Measurements from ENCODE around the gene PIGS.

DNA sequence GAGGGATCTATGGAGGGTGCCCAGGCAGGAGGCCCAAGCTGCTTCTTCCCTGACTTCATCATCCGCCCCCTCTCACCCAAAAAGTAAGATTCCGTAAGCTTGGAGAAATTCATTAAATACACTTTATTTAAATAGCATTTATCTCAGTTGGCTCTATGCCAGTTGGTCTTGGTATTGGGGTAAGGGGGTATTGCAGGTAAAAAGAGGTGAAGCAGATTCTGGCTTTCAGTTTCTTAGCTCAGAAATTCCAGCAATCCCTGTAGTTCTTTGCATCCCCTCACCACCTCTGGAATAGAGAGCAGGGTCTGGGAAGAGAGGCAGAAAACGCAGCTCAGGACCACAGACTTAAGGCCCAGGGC lies 6.1 kb upstream of the PIGS start:
- TF ChIP-seq, protein P1, sequence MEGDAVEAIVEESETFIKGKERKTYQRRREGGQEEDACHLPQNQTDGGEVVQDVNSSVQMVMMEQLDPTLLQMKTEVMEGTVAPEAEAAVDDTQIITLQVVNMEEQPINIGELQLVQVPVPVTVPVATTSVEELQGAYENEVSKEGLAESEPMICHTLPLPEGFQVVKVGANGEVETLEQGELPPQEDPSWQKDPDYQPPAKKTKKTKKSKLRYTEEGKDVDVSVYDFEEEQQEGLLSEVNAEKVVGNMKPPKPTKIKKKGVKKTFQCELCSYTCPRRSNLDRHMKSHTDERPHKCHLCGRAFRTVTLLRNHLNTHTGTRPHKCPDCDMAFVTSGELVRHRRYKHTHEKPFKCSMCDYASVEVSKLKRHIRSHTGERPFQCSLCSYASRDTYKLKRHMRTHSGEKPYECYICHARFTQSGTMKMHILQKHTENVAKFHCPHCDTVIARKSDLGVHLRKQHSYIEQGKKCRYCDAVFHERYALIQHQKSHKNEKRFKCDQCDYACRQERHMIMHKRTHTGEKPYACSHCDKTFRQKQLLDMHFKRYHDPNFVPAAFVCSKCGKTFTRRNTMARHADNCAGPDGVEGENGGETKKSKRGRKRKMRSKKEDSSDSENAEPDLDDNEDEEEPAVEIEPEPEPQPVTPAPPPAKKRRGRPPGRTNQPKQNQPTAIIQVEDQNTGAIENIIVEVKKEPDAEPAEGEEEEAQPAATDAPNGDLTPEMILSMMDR (IDR thresholded peaks at IDR 0.05; ENCODE audit: low read depth, low read length) = no peak
- TF ChIP-seq POLR2A (IDR thresholded peaks at IDR 0.05; ENCODE audit: extremely low read depth, insufficient read length) = no peak
- TF ChIP-seq MYC (IDR thresholded peaks at IDR 0.05; ENCODE audit: low read depth, low read length) = no peak

All from NB4 (cell line).